Neural cell (in vitro differentiated cells): ENCODE results near the gene BMPR1B. TPM values are rescaled to one million over a fixed set of nuclear protein-coding genes. Genes with fewer than 3 reads are reported as not detected.

Experiments
- H2AFZ ChIP-seq: fragments of 200-600, 300-800 bp; sonication (generic), shearing (Covaris generic); 2 replicates; pipeline ENCODE4 v1.6.0; 2014; ENCODE audit warnings: low read depth, mild to moderate bottlenecking, antibody characterized with exemption, low read length, moderate library complexity
- H3F3A ChIP-seq: fragments of 200-600 bp; shearing (Covaris generic); 2 replicates; pipeline ENCODE4 v1.6.1; 2016; ENCODE audit warnings: mild to moderate bottlenecking, moderate library complexity, mixed read lengths, antibody characterized with exemption, low read length; ENCODE audit not compliant: insufficient read depth, poor library complexity, severe bottlenecking
- H3K27ac ChIP-seq: fragments of 200-600, 300-800 bp; sonication (generic), shearing (Covaris generic); 2 replicates; pipeline ENCODE4 v1.5.1; 2014; ENCODE audit warnings: mild to moderate bottlenecking, low read length, moderate library complexity
- H3K27me3 ChIP-seq: fragments of 300-800, 200-600 bp; sonication (generic), shearing (Covaris generic); 2 replicates; pipeline ENCODE4 v1.6.0; 2014; ENCODE audit warnings: mild to moderate bottlenecking, low read depth, low read length, moderate library complexity; ENCODE audit not compliant: insufficient read depth
- H3K36me3 ChIP-seq: fragments of 300-800, 200-600 bp; sonication (generic), shearing (Covaris generic); 2 replicates; pipeline ENCODE4 v1.5.1; 2014; ENCODE audit warnings: mild to moderate bottlenecking, antibody characterized with exemption, low read length, moderate library complexity; ENCODE audit not compliant: insufficient read depth
- H3K4me2 ChIP-seq: fragments of 300-800, 200-600 bp; sonication (generic), shearing (Covaris generic); 2 replicates; pipeline ENCODE4 v1.6.0; 2014; ENCODE audit warnings: mild to moderate bottlenecking, low read length
- H3K4me3 ChIP-seq: fragments of 300-800, 200-600 bp; sonication (generic), shearing (Covaris generic); 2 replicates; pipeline ENCODE4 v1.5.1; 2014; ENCODE audit warnings: mild to moderate bottlenecking, low read length, moderate library complexity
- H3K79me2 ChIP-seq: fragments of 200-600 bp; shearing (Covaris generic); replicated peaks from 2 replicates; pipeline ENCODE4 v1.6.0; 2014; ENCODE audit warnings: mild to moderate bottlenecking, low read length, moderate library complexity; ENCODE audit not compliant: insufficient read depth
- H3K9ac ChIP-seq: fragments of 300-800, 200-600 bp; sonication (generic), shearing (Covaris generic); 2 replicates; pipeline ENCODE4 v1.6.1; 2016; ENCODE audit warnings: mild to moderate bottlenecking, low read length, mixed read lengths
- H3K9me2 ChIP-seq: fragments of 200-600 bp; shearing (Covaris generic); 2 replicates; pipeline ENCODE4 v1.6.1; 2016; ENCODE audit warnings: mild to moderate bottlenecking, low read length, mixed read lengths; ENCODE audit not compliant: insufficient read depth
- H3K9me3 ChIP-seq: fragments of 200-600, 300-800 bp; sonication (generic), shearing (Covaris generic); 2 replicates; pipeline ENCODE4 v1.6.1; 2016; ENCODE audit warnings: mild to moderate bottlenecking, mixed run types, low read length, moderate library complexity, mixed read lengths
- H4K20me1 ChIP-seq: fragments of 200-600 bp; shearing (Covaris generic); 2 replicates; pipeline ENCODE4 v1.6.1; 2016; ENCODE audit warnings: mild to moderate bottlenecking, mixed run types; ENCODE audit not compliant: insufficient read depth
- CTCF ChIP-seq: fragments of 450-650 bp; IDR thresholded peaks from 2 replicates; pipeline ENCODE4 v1.5.1; 2014; ENCODE audit warnings: antibody characterized with exemption, mild to moderate bottlenecking, moderate library complexity; ENCODE audit not compliant: poor library complexity, severe bottlenecking
- EP300 ChIP-seq: fragments of 450-650 bp; conservative IDR thresholded peaks from 2 replicates; pipeline ENCODE4 v1.6.1; 2014; ENCODE audit warnings: antibody characterized with exemption, mild to moderate bottlenecking, moderate library complexity; ENCODE audit not compliant: poor library complexity, severe bottlenecking
- EZH2 ChIP-seq: fragments of 200-600, 300-800 bp; shearing (Covaris generic), sonication (generic); IDR thresholded peaks from 2 replicates; pipeline ENCODE4 v1.6.1; 2014; ENCODE audit warnings: antibody characterized with exemption, low read length, borderline replicate concordance, mild to moderate bottlenecking; ENCODE audit not compliant: insufficient read depth, poor library complexity, severe bottlenecking
- MXI1 ChIP-seq: fragments of 450-650 bp; conservative IDR thresholded peaks from 2 replicates; pipeline ENCODE4 v1.6.1; 2014; ENCODE audit warnings: antibody characterized with exemption, mild to moderate bottlenecking; ENCODE audit not compliant: poor library complexity, severe bottlenecking
- RAD21 ChIP-seq: fragments of 450-650 bp; conservative IDR thresholded peaks from 2 replicates; pipeline ENCODE4 v1.6.1; 2014; ENCODE audit warnings: antibody characterized with exemption, mild to moderate bottlenecking, moderate library complexity
- SMC3 ChIP-seq: fragments of 450-650 bp; conservative IDR thresholded peaks from 2 replicates; pipeline ENCODE4 v1.6.1; 2014; ENCODE audit warnings: antibody characterized with exemption, mild to moderate bottlenecking, moderate library complexity; ENCODE audit not compliant: poor library complexity
- TAF1 ChIP-seq: IDR thresholded peaks from 2 replicates; pipeline ENCODE4 v1.6.1; 2012; ENCODE audit warnings: low read depth
- polyA plus RNA-seq: library from polyadenylated mRNA; depleted of rRNA; stranded (reverse); fragments of >200 nt; gene quantifications from 2 replicates; pipeline ENCODE4 v1.2.3, GENCODE V29; 2014
- TF ChIP-seq, protein P1 (sequence below): IDR thresholded peaks from 2 replicates; pipeline ENCODE4 v1.6.1; 2012; ENCODE audit warnings: borderline replicate concordance

Gene BMPR1B
- polyA plus RNA-seq, 1 donor from 2014 or later, result 1.6 TPM

GRCh38 chr4:94974773-94975172 is 217.0 kb downstream of the BMPR1B start:
- H3K4me2 ChIP-seq, result no peak overlapping the region
- no peaks in the 10 kb centered on the region for H3K36me3 ChIP-seq
- H3K79me2 ChIP-seq, result no peaks in the 10 kb centered on the region
- H3K9me3 ChIP-seq, result no peaks in the 10 kb centered on the region
- TF ChIP-seq MXI1 (no peak), EP300 (no peak), CTCF (no peak), EZH2 (no peak), SMC3 (no peak), RAD21 (no peak)
- TF ChIP-seq, protein P1, sequence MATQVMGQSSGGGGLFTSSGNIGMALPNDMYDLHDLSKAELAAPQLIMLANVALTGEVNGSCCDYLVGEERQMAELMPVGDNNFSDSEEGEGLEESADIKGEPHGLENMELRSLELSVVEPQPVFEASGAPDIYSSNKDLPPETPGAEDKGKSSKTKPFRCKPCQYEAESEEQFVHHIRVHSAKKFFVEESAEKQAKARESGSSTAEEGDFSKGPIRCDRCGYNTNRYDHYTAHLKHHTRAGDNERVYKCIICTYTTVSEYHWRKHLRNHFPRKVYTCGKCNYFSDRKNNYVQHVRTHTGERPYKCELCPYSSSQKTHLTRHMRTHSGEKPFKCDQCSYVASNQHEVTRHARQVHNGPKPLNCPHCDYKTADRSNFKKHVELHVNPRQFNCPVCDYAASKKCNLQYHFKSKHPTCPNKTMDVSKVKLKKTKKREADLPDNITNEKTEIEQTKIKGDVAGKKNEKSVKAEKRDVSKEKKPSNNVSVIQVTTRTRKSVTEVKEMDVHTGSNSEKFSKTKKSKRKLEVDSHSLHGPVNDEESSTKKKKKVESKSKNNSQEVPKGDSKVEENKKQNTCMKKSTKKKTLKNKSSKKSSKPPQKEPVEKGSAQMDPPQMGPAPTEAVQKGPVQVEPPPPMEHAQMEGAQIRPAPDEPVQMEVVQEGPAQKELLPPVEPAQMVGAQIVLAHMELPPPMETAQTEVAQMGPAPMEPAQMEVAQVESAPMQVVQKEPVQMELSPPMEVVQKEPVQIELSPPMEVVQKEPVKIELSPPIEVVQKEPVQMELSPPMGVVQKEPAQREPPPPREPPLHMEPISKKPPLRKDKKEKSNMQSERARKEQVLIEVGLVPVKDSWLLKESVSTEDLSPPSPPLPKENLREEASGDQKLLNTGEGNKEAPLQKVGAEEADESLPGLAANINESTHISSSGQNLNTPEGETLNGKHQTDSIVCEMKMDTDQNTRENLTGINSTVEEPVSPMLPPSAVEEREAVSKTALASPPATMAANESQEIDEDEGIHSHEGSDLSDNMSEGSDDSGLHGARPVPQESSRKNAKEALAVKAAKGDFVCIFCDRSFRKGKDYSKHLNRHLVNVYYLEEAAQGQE, result no peak
- H2AFZ ChIP-seq, result no peak overlapping the region
- H3K4me3 ChIP-seq, result no peak overlapping the region
- no peak overlapping the region for H3K9ac ChIP-seq
- no peak overlapping the region for H3K27ac ChIP-seq
- H3K9me2 ChIP-seq, result no peaks in the 10 kb centered on the region
- no peaks in the 10 kb centered on the region for H4K20me1 ChIP-seq
- no peaks in the 10 kb centered on the region for H3F3A ChIP-seq
- H3K27me3 ChIP-seq, result no peaks in the 10 kb centered on the region

- H3K36me3 ChIP-seq, result no peaks in the 10 kb centered on the region
- no peaks in the 10 kb centered on the region for H3K9me3 ChIP-seq
- H3K9me2 ChIP-seq, result no peaks in the 10 kb centered on the region
- no peak overlapping the region for H3K9ac ChIP-seq
- H3K4me3 ChIP-seq, result no peak overlapping the region
- TF ChIP-seq TAF1, result no peak
- TF ChIP-seq MXI1, result no peak
- TF ChIP-seq, protein P1, result no peak
- TF ChIP-seq EP300, result no peak
- no peak for TF ChIP-seq EZH2
- TF ChIP-seq CTCF, result no peak
- TF ChIP-seq SMC3, result no peak
- H3F3A ChIP-seq, result no peaks in the 10 kb centered on the region
- H3K27ac ChIP-seq, result no peak overlapping the region
- H4K20me1 ChIP-seq, result no peaks in the 10 kb centered on the region
- H2AFZ ChIP-seq, result no peak overlapping the region
- no peak overlapping the region for H3K4me2 ChIP-seq
- H3K27me3 ChIP-seq, result no peaks in the 10 kb centered on the region
- H3K79me2 ChIP-seq, result no peaks in the 10 kb centered on the region
Observed at GRCh38 chr4:94976371-94977011, 218.7 kb downstream of the BMPR1B start.
